ENCODE results near the gene STYX.
A peak's percentile ranks its signal among the peaks of the same experiment; 100 is the strongest.

Gene STYX, protein sequence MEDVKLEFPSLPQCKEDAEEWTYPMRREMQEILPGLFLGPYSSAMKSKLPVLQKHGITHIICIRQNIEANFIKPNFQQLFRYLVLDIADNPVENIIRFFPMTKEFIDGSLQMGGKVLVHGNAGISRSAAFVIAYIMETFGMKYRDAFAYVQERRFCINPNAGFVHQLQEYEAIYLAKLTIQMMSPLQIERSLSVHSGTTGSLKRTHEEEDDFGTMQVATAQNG

DNA sequence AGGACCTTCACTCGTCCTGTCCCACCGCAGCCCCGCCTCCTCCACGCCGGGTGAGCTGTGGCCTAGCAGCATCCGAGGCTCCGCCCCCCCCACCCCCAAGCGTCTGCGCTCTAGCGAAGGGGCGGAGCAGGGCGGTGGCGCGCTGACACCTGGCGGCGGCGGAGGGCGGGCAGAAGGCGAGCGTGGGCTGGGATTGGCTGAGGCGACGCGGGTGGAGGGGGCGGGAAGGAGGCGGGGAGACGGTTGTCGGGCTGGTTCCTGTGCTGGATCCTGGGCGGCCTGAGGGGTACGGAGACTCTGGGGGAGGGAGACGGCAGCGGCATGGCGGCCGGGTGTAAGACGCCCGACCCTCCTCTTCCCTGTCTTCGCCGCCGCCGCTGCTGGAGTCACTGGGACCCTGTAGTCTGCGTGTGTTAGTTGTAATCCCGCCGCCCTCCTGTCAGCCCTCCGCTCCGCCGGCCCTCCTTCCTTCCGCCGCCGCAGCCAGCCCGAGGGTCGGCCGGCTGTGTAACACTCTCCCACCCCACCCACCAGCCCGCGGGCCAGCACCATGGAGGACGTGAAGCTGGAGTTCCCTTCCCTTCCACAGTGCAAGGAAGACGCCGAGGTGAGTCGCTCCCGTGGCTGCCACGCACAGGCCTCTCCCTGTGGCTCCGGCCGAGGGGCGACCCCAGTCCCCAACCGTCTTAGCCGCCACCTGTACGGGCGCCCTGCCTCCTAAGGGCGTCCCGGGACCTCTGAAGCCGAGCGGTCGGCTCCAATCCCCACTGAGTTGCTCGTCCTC, at the start of gene STYX:
Gene STYX, plus strand, starts transcription at position 242 of the 784 bp plus-strand sequence. Its CDS starts 309 bp downstream, at position 551.
- FAIRE-seq, result peak; percentile 49

DNA sequence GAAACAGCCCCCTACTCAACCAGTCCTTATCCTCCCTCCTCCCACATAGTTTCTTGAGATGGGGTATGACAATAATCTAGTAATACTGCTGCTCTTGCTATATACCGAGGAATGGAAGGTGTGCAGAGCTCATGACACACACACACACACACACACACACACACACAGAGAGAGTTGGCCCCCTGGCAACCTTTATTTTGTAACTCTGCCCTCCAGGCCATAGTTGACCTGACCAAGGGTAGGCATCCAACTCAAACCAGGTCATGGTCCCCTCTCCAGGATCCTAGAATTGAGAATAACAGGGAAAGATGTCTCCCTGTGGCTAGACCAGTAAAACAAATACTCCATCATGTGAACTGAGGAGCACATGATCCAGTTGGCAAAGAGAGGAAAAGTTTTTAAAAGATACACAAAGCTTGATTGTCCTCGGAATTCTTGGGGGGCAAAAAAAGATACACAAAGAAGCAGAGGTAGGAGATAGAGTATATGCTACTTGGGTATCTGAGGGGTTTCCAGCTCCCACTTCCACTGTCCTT, 45.9 kb upstream of the STYX start:
- FAIRE-seq (no peak), DNase-seq (ENCODE audit: low spot score) (no peak)

More for the DNA sequence above, at the start of gene STYX:
- DNase-seq (ENCODE audit: low spot score), result peak; percentile 78

DNA sequence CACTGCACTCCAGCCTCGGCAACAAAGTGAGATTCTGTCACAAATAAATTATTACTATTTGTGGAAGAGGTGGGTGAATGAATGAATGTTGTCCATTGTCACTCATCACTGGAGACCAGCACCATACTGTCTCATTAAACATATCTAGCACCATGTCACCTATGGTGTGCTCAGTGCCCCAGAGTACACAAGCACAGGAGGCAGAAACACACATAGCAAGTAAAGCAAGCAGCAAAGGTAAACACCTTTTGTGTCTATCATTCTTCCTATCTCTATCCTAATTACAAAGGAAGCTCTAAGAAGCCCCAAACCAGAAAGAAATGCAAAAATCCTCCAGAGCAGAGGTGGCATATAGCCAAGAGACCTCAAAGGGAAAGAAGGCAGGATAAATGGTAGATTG, 43.8 kb upstream of the STYX start:
- DNase-seq (ENCODE audit: low spot score), result no peak
- no peak for FAIRE-seq

DNA sequence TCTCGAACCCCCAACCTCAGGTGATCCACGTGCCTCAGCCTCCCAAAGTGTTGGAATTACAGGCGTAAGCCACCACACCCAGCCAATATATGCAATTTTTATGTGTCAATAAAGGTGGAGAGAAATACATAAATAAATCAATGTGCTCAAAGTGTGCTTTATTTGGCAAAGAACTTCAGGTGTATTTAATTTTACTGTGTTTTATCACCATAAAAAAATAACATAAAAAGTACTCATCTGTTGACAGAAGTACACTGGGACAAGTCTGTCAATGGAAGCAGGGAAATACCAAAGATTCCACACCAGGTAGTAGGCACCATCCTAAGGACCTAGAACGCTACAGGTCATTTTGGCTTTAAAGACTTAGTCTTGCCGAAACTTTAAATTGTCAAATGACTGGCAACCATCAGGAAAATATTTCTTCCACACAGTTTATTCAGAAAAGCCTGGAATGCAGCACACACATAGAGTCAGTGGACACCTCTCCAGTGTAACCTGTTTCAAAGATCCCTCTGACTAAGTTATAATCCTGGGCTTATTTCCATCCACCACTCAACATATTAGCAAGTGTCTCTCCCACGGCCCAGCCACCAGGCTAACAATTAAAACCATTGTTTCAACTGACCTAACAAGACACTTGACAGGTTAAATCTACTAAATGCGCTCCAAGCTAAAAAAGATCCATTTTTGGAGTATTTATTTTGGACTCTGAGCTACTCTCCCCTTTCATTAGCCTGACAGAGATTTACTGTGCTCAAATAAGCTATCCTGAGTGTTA, 38.8 kb upstream of the STYX start:
- FAIRE-seq, result no peak
- DNase-seq (ENCODE audit: low spot score), result no peak

DNA sequence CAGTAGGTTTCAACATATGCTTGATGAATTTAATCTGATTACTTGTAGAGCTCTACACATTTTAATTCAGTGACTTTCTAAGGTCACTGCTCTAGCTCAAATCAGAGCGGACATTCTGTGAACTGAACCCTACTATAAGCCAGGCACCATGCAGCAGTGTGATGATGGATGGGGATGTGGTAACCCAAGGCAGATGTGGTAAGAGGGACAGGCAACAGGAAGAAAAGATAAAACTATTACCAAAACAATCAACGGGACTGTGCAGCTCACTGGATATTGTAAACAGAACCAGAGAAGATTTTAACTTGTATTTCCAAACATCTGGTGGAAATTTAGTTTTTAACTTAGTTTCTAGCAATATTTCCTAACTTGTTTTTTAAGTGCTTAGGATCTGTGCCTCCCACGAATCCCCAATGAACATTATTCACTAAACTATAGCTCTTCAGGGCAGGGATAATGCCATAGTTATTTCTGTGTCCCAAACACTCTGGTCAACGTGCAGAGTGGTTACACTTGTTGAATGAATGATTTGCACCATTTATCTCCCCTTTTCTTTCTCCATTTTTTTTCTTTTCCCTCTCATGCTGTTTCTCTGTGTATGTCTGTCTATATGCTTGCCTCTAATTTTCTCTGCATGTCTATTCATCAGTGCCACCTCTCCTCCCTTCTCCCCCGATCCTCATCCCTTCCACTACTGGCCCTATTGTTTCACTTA, 37.6 kb upstream of the STYX start:
- FAIRE-seq (no peak), DNase-seq (ENCODE audit: low spot score) (no peak)

DNA sequence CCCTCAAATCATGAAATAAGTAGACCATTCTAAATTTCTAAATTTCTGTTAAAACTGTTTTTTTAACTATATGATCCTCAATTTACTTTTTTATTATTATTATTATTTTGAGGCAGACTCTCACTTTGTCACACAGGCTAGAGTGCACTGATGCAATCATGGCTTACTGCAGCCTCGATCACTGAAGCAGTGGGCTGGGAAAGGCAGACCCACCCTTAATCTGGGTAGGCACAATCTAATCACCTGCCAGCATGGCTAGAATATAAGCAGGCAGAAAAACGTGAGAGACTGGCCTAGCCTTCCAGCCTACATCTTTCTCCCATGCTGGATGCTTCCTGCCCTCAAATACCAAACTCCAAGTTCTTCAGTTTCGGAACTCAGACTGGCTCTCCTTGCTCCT, 36.9 kb upstream of the STYX start:
- DNase-seq (ENCODE audit: low spot score) (no peak), FAIRE-seq (no peak)

DNA sequence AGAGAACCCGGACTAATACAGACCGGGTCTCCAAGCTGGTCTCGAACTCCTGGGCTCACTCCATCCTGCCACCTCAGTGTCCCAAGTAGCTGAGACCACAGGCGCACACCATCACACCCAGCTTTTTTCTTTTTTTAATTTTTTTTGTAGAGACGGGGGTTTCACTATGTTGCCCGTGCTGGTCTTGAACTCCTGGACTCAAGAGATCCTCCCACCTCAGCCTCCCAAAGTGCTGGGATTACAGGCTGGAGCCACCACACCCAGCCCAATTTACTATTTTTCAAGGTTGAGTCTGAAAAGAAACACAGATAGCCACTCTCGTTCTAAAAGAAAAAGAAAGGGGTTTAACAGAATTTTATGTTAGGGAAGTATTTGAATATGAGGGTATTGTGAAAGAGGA, 36.4 kb upstream of the STYX start:
- FAIRE-seq, result no peak
- DNase-seq (ENCODE audit: low spot score), result no peak

DNA sequence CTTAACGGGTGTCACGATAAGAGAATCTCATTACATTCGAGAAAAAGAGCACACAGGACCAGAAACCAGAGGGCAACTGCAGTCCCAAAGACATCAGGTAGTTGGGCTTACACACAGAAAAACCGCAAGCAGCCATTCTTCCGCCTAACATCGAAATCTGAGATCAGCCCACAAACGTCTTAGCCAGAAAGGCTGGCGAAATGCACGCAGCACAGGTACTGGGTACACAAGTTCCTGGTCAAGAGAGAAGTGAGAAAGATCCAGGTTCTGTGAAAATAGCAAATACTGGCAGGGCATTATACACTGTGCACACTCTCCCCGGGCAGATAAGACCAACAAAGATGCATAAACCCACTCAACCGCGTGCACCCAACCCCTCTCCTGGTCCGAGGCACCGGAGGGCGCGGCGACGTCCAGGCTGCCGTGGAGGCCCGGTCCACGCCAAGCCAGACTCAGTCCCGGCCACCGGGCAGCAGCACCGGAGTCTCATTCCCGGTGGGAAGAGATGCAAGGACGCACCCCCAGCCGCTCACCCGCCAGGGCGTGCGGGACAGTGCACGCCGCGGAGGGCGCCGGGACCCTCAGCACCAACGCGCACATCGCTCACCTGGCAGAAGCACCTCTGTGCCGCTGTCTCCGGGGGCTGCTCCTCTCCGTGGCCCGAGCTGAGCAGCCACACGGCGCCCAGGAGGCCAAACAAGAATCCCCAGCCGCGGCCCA, 35.0 kb upstream of the STYX start:
- FAIRE-seq (no peak), DNase-seq (ENCODE audit: low spot score) (peak; percentile 31)

DNA sequence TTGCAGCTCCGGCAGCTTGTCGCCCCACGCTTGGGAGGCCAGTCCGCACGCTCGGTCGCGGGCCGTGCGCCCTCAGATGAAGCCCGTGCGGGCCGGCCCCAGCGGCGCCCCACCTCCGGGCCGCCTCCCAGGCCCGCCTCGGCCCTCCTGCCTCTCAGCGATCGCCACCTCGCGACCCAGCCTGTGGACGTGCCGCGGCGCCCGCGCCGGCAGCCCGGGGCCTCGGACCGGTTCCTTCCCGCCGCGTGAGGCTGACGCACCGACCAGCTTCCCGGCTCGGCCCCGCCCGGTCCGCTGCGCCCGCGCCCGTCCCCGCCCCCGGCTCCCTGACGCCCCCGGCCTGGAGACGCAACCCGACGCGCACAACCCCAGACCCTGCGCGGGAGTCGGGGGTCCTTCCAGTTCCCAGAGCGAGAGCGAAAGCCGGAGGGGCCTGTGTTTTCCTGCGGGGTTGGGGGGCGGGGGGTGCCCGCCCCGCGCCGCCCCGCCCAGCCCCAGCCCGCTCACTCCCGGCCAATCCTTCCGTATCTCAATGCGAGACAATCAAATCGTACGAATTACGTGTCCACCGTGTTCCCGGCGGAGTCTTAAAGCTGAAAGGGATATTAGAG, 34.4 kb upstream of the STYX start, which contains the start of gene ERO1A:
Gene ERO1A, minus strand, starts transcription at position 78 of the 611 bp plus-strand sequence. Its CDS starts 77 bp downstream, at position 1.
- DNase-seq (ENCODE audit: low spot score) (peak; percentile 48), FAIRE-seq (no peak)

DNA sequence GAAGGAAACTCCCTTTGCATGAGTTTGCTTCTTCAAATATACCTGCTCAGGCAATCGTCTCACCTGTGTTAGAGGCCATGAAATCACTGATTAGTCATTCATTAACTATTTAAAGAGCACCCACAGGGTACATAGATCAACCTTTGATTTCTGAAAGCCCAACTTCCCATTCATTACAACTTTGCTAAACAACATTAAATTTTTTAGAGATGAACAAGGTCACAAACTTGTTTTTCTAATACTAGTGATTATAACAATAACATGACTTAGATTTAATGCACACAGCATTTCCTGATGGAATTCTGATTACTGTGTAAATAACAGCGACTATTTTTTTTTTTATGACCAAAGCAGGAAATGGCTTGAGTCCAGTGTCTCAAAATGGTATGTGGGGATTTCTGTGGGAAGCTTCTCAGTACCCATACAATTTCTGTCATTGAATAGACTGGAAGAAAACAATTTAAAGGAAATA, 29.2 kb upstream of the STYX start:
- FAIRE-seq (no peak), DNase-seq (ENCODE audit: low spot score) (no peak)

DNA sequence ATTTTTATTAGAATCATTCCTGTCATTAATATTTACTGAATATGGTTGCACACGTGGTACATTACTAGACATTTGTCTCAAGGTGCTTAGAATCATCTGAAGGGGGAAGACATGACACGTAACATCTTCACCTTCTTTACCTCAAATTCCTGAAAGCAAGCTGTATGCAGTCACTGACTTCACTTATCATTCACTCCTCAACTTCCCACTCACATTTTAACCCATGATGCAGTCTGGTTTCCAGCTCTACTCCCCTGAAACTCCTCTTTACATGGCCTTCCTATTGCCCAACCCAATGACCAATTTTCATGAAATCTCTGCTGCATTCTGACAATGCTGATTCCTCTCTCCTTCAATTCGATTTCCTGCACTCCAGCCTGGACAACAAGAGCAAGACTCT, 28.7 kb upstream of the STYX start:
- FAIRE-seq (no peak), DNase-seq (ENCODE audit: low spot score) (no peak)

DNA sequence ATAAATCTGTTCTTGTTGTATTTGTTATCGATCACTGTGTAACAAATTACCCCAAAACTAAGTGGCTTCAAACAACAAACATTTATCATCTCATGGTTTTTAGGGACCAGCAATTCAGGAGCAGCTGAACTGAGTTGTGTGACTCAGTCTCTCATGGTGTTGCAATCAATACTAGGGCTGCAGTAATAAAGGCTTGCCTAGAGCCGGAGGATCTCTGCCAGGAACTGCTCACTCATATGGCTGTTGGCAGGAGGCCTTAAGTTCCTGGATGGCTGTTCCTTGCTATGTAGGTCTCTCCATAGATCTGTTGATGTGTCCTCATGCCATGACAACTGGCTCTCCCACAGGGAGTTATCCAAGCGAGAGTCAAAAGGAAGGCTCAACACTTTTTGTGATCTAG, 26.7 kb upstream of the STYX start:
- peak; percentile 60 for DNase-seq (ENCODE audit: low spot score)
- no peak for FAIRE-seq

DNA sequence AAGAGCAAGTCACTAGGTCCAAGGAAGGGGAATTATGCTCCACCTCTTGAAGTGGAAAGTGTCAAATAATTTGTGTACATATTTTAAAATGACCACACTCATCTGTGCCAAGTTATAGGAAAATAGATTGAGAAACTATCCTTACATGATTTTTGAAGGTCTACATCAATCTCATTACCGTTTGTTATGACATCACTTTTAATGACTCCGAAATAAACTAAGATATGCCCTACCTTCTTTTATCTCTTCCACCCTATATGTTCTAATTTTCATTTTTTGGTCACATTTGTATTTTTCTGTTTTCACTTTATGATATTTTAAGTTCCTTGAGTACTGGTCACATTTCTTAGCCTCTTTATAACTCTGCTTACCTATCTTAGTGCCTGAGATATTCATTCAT, 26.3 kb upstream of the STYX start:
- DNase-seq (ENCODE audit: low spot score) (no peak), FAIRE-seq (no peak)

DNA sequence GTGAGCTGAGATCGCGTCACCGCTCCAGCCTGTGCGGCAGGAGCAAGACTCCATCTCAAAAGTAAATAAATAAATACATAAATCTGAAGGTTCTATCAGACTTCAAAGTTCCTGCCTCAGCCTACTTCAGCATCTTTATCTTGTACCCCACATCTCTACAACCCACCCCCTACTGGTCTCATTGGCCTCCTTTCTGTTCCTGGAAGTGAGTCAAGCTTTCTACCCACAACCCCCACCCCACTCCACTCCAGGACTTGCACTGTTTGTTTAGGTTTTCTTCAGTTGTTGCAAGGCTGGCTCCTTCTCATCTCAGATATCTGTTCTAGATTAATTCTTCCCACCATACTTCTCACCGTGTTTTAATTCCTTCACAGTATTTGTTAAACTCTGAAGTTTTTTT, 23.7 kb upstream of the STYX start:
- FAIRE-seq, result no peak
- DNase-seq (ENCODE audit: low spot score), result no peak

DNA sequence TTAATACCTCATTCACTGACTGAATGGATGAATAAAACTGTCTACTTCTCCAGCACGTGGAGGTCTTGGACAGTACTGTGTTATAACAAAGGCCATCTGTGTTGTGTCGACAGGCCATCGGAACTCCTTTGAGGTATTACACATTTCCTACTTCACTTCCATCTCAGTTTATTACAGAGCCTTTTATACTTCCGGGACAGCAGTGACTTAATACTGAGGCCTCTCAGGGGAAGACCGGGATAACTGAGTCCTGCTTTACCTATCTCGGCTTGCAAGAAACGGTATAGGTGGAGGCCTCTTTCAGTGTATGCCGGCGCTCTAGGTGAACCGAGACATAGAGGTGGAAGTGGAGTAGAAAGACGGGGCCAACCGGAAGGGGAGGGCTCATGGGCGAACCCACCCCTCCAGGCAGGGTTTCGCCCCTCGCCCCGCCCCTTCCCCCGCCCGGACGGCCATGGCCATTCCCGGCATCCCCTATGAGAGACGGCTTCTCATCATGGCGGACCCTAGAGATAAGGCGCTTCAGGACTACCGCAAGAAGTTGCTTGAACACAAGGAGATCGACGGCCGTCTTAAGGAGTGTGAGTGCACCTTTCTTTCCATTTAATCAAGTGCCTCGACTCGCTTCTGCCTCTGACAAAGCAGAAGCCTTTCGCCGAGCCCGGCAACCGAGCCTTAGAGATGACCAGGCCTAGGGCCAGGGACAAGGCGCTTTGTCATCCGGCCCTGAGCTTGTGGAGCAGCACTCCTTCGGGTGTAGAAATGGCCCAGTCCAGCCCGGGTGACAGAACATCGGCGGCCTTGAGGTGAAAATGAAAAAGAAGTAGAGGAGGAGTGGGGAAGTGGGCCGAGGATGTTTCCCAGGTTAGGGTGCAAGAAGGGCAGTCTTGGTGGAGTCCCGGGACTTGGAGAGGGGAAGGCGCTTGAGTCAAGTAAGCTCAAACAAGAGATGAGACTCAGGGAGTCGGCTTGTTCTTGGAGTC, 23.0 kb upstream of the STYX start, which contains the start of gene PSMC6:
Gene PSMC6, plus strand, starts transcription at position 477 of the 983 bp plus-strand sequence. Its CDS starts 20 bp downstream, at position 497.
- FAIRE-seq, result no peak
- DNase-seq (ENCODE audit: low spot score), result peak; percentile 62

DNA sequence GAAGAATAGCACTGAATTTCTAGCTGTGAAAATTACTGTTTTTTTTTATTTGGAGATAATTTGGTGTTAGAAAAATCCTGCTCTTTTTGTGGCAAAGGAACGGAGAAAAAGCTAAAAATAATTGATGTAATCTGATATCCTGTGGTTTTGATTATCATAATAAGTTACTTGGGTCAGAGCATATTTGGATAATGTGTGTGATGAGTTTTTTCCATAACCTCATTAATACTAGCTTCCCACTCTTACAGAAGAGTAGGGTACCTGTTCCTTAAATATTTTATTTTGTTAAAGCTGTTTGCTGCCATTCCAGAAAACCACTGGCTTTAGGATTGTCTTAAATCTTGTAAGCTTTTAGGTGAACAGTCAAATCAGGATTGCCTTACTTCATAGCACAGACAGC, 18.3 kb upstream of the STYX start:
- DNase-seq (ENCODE audit: low spot score) (no peak), FAIRE-seq (no peak)

DNA sequence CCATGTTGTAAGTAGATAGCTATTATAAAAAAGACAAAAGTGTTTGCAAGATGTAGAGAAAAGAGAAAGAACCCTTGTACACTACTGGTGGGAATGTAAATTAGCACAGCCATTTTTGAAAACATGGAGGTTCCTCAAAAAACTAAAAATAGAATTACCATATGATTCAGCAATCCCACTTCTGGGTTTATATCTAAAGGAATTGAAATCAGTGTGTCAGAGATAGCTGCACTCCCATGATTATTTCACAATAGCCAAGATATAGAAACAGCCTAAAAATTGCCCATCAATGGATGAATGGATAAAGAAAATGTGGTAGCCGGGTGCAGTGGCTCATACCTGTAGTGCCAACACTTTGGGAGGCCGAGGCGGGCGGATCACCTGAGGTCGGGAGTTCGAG, 13.8 kb upstream of the STYX start:
- DNase-seq (ENCODE audit: low spot score) (no peak), FAIRE-seq (no peak)

DNA sequence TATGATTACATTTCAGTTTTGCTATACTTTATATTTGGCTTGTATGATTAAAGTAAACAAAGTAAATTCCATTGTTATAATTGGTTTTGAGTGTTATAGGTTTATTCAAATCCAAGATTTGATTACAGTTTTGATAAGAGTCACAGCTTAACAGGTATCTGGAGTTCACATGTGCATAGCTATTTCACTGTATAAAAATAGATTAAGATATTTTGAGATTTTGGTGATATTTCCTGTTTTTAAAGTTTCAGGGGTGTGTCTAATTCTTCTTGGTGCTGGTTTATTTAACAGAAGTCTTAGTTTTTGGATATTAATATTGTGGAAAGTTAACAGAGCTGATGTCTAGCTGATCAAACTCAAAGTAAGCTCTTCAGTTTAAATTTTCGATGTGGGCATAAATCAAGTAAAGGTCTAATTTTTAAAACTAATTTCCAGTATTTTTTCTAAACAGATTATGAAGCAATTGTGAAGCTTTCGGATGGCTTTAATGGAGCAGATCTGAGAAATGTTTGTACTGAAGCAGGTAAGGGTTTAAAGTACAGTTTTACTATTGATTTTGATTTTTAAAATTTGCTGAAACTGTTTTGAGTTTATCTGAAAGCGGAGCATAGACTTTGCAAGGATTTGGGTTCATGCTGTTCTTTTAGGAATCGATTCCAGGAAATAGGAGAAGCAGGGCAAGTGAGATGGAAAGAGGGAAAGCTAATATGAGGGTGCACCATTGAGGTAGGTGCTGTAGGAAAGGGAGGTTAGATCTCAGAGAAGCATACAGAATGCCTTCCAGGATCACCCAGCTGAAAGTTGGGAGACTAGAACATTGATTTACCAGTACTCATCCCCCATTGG, 6.2 kb upstream of the STYX start:
- FAIRE-seq (no peak), DNase-seq (ENCODE audit: low spot score) (no peak)
